Measurements from ENCODE around the gene RERG. TPM values are rescaled to one million over a fixed set of nuclear protein-coding genes. Genes with fewer than 3 reads are reported as not detected.
A peak's percentile ranks its signal among the peaks of the same experiment; 100 is the strongest.
"Not testable (repeated sequence)": the region's sequence is repeated elsewhere in the genome, so short reads cannot be mapped to it uniquely, and the experiment has no call there.

The RERG gene, protein sequence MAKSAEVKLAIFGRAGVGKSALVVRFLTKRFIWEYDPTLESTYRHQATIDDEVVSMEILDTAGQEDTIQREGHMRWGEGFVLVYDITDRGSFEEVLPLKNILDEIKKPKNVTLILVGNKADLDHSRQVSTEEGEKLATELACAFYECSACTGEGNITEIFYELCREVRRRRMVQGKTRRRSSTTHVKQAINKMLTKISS
- 1.9 TPM for total RNA-seq

DNA sequence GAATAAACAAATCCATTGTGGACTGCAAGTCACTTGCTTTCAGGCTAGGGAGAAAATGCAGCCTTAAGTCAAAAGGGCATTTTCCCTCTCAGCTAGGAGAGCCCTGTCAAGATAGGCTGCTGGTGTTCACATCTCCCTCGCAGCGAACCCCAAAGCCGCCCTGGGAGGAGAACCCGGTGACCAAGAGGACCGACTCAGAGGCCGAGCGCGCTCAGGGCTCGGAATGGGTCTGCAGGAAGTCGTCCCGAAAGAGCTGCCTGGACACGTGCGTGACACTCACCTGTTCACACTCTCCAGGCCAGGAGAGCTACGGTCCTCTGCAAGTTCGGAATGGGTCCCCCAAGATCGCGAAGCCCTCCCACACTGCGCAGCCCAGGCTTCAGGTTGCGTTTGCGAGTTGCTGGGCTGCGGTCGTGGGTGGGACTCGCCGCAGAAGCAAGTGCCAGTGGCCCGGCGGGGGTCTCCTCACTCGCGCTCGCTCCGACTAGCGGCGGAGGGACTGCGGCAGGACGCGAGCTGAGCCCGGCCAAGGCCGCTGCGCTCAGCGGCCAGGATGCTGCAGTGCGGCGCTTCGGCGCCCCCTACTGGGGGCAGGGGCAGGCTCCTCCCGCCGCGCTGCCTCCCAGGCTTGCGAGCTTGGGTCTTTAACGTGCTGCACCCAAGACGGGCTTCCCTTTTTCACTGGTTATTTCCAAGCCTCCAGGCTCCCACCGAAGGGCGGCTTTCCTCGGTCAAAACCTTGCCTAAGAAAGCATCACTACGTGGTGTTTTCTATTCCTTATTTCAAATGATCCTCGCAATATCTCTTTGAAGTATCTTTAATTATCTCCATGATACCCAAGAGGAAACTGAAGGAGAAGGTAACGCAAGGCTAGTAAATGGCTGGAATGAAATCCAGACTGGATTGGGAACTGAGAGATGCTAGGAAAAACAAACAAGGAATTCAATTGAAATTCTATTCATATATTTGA is at the start of gene RERG:
Gene RERG (minus strand): TSS at position 503 of the 971 bp plus-strand sequence. CDS start 3,928 bp downstream, outside the sequence.
- ATAC-seq: peak; percentile 97

DNA sequence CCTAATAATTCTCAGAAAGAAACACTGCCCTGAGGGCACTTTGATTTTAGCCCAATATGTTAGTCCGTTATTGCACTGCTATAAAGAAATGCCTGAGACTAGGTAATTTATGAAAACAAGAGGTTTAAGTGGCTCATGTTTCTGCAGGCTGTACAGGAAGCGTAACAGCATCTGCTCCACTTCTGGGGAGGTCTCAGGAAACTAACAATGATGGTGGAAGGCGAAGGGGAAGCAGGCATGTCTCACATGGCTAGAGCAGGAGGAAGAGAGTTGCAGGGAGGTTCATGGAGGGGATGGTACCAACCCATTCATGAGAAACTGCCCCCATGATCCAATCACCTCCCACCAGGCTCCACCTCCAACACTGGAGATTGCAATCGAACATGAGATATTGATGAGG is 49.4 kb upstream of the RERG start:
- no peak for ATAC-seq

DNA sequence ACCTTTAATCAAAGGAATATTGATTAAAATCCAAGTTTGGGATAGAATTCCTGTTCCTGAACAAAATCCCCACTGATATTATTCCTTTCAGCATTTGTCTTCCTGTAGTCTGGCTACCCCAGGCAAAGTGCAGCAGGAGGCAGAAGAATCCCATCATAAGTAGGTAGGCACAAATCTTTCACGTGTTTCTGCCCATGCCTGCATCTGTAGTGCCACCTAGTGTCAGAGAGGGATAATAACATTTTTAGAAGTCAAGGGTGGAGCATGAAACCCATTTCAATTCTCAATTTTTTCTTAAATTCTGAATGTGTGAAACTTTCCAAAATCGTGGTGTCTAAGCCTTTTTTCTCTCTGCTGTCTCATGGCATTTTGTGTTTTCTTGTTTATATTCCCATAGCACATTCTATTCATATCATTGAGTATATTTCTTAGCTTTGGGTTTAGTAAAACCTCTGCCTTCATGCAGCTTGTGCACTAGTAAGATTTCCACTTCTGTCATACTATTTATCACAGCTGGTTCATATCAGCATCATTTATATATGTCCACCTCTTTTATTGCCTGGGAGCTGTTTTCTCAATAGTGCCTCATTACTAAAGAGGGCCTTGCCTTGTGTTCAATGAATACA is 47.8 kb upstream of the RERG start:
- ATAC-seq: peak; percentile 66

DNA sequence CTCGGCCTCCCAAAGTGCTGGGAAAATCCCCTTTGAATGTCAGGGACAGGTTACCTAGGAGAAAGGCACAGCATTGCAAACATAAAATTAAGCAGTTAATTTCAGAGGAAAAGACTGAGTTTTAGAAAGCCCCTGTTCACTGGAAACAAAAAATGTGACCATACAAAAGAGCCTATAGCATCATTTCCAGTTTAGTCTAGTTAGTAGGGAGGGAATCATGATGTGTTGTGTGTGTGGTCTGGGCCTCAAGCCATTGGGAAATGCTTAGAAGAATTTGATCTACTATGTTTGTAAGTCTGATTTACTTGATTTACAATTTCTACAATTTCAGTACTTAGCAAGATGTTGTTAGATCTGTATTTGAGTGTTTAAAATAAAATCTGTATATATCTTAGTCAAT is 47.1 kb upstream of the RERG start:
- no peak for ATAC-seq

DNA sequence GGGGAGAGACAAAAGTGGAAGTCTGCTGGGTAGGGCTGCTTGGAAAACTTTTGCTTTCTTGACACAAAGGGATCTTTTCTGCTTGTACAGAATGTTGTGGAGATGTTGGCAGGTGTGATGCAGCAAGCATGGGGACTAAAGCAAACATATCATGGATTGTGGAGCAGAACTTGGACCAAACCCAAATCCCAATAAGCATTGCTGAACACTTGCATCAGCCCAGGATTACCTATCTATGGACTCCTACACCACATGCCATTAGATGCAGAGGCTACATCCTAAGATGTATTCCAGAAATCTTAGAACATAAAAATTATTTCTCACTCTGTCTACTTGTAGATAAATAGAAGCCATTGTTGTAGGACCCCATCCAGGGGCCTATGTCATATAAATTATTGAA is 44.7 kb upstream of the RERG start:
- ATAC-seq: no peak

DNA sequence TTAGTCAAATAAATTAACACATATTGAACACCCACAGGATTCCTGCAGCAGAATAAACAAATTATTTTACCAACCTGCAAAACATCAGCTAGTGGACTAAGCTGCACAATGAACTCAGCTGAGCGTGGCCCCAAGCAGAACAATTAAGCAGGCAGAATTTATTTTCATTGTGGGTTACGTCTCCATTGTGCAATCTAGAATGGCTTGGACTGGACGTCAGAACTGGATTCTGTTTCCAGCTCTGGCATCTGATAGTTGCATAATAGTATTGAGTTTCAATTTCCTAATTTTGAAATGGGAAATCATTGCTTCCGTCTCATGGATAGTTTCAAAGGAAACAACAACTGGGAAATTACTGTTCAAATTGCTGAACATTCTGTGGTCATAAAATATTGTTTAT is 35.5 kb upstream of the RERG start:
- ATAC-seq: no peak

DNA sequence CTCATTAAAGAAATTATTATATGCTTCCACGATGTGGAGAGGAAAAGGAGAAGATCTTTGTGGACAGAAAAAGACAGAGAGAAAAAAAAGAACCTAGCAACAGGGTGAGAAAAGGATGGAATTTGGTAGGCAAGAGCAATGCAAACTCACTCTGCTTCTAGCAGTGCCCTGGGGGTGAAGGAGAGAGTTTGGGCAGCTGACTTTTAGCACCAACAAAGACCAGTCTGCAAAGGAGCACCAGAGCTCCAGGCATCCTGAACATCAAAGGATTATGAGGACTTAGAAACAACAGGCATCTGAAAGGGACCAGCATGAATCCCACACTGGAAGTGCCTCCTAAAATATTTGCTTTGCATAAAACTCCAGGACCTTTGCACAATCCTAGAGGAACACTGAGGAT is 32.8 kb upstream of the RERG start:
- no peak for ATAC-seq

DNA sequence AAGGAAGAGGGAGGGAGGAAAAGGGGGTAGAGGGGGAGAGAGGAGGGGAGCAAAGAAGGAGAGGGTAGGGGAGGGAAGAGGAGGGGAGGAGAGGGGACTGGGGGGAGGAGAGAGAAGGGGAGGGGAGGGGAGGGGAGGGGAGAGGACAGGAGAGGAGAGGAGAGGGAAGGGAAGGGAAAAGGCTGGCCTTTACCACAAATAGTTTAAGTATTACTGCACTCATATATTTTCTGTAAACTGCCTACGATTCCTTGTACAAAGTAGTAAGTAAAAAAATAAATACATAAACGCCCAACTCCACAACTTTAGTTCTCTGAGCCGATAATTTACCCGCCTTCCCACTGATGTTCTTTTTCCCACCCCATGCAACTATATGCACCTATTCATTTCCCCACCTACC is 23.7 kb upstream of the RERG start:
- ATAC-seq: no peak

DNA sequence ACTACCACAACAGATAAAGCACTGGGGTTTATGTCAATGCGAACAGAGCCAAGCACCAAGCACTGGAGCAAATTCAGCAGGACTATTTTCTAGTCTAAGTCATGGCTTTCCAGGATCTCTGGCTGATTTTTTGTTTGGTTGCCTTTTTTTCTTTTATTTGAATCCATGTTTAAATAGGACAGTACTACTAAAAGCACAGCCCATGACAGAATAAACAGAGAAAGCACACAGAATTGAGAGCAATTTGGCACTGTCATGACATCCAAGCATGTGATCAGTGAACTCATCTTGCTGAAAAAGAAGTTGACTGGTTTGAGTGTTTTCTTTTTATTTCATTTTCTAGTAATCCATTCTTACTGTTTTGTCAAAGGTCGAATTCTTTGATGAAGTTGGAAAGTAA is 23.1 kb upstream of the RERG start:
- ATAC-seq: no peak

DNA sequence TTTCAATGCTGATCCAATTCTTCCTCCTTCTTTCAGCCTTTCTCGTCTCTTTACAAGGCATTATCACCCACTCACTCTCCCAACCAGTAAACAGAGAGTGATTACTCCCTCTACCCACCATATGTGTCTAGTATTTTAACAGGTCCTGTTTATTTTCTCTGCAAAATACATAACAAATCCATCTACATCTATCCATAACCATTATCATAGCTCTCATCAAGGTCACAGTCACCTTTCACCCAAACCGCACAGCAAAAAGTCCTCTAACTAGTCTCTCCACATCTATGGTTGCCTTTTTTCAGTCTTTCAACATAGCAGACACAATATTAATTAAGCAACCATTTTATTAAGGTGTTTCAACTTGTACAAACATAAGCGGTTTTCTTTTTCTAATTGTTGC is 21.9 kb upstream of the RERG start:
- no peak for ATAC-seq

DNA sequence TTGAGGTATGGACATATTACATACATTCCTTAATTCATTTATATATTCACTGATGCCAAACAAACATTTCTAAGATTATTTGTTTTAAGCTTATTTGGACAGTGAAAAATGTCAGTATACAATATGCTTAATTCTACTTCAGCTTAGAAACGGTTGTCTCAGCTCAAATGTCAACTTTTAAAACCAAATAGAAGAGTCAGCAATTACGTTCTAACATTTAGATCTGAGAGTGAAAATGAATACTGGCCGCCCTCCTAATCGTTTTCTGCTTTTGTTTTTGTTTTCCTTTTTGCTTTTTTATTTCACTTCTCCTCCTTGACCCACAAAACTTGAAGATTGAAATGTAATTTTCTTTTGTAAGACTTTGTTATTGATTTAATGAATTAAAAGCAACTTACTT is 19.7 kb upstream of the RERG start:
- ATAC-seq: no peak

DNA sequence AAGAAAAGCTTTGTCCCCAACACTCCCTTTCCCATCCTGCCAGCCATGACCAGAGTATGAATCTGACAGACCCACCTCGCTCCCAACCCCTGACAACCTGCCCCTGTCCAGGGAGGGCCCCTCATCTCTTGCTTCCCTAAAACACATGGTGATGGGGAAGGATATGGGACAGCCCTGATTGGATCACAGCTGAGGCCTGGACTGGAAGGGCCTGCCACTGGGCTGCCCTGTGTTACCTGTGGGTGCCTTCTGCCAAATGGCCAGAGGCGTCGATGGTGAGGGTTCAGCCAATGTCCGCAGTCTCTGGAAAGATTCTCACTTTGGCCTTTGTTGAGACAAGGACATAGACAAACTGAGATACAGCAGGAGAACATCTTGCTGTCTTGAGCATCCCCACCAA is 13.3 kb upstream of the RERG start:
- ATAC-seq: no peak

DNA sequence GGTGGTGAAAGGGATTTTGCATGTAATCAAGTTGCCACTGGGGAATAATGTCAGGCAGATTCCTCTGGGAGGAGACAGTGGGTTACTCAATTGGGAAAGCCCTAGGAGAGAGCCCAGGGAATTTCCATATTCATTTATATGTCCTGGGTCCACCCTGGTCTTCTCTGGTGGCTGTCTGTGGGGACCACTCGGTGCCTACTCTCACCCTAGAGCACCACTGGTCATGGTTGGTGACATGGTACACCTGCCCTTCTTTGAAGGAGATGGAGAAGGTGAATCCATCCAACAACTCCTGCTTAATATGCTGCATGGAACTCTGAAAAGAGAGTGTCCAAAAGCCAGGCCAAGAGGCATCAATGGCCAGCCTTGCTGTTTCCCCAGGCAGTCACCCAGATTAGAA is 12.8 kb upstream of the RERG start:
- no peak for ATAC-seq

DNA sequence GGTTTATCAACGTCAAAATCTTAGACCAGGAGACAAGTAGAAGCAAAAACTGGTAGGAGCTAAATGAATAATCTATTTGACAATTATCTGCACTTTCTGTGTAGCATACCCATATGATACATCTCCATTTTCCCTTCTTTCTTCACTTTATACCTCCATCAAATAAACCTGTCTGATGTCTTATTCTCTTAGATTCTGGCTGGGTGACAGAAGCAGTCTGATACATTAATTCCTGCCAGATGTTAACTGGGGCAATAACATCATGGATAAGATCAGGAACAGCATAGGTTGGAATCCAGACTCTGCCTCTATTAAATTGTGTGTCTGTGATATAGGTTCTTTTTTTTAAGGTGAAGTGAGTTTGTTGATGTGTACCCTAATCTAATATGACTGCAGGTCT is 11.7 kb upstream of the RERG start:
- no peak for ATAC-seq

DNA sequence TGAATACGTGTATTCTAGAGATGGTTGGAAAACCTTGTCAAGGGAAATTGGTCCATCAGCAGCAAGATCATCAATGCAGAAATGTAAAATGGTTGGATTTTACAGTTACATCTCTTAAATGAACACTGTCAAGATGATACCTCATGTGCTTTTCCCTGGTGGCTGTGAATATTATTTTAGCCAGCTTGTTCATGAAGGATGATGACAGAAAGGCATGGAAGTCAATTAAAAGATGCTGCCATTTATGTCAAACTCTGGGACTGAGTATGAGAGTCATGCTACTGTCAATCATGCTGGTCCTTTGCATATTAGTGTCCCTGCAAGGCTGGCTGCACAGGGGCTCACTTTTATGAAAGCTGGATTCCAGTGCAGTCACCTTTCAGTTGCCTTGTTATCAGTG is 10.3 kb upstream of the RERG start:
- no peak for ATAC-seq

DNA sequence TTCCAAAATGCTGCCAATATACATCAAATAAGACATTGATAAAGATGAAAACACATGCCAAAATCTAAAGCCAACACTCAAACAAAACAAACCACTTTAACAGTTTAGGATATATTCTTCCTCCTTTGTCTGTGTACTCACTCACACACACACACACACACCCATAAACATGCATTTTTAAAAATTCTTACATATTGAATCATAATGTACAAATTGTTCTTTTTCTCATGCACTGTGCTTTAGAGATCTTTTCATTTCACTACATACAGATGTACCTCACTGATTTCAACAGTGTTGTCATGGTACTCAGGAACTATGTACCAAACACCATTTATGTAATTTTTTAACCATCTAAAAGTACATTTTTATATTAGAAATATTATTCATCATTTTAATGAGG is 9.5 kb upstream of the RERG start:
- no peak for ATAC-seq

DNA sequence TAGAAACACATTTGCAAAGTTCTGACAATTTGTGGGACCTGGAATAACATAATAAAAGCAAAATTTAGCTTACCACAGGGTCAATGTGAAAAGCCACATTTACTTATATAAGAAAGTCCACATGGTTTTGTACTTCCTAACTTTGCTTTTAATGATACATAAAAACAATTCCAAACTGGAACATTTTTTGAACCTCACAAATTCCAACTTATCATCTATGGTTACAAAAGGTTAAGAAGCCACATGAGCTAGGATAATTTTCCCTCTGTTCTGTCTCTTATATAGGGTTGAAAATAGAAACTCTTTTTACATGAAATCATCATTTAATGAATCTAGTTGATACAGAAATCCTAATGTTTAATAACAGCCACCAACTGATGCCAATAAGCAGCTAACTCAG is 8.9 kb upstream of the RERG start:
- ATAC-seq: no peak

DNA sequence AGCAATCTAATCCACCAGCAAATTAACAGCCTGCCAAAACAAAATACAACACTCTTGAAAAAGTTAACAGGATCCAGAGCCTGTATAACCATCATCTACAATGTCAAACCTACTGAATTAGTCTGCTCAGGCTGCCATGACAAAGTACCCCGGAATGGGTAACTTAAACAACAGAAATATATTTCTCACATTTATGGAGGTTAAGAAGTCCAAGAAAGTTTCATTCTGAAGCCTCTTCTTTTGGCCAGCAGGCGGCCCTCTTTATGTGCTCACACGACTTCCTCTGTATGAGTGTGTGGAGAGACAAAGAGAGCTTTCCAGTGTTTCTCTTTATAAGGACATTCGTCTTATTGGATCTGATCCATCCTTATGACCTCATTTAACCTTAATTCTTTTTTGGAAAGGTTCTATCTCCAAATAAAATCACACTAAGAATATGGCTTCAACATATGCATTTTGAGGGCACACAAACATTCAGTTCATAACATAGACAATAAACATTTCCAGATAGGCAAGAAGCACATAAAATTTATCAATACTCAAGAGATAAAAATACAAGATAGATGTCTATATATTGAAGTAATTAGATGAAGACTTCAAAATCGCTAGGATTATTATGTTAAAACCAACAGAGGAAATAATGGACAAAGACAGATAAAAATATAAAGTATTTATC is 5.9 kb upstream of the RERG start:
- ATAC-seq: peak; percentile 52

DNA sequence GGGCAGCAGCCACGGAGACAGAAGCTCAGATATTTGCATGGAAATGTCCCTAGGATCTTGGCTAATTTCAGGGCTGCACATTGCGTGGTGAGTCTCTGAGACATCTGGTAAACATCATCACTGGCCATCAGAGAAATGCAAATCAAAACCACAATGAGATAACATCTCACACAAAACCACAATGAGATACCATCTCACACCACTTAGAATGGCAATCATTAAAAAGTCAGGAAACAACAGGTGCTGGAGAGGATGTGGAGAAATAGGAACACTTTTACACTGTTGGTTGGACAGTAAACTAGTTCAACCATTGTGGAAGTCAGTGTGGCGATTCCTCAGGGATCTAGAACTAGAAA is 4.6 kb upstream of the RERG start:
- not testable (repeated sequence) for ATAC-seq

DNA sequence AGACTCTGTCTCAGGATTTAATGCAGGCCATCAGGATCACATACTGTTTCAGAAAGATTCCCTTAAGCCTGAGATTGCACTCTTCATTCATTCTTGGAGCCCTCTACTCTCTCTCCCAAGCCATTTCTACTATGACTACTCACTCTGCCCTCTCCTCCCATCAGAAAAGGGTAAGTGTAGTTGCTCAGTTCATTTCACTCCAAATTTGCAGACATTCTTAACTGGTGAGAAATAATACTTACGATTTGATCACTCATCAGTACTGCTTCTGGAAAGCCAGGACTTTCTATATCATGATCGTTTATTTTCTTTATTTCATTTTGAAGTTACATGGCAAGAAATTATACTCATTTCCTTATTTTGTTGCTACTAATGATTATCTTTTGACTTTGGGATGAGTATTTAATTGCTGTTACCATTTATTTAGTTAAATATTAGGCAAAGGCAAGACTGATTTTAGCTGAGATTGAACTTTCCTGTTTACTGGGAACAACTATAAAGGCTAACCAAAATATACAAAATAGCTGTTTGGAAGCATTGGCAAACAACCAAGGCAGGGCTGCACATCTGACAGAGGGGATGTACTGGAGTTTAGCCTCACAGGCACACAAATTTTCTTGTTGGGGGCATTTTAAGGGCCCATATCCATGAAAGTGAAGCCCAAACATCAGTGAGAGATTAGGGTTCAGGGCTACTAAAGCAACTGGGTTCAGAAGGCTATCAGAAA is 4.1 kb upstream of the RERG start:
- ATAC-seq: no peak

DNA sequence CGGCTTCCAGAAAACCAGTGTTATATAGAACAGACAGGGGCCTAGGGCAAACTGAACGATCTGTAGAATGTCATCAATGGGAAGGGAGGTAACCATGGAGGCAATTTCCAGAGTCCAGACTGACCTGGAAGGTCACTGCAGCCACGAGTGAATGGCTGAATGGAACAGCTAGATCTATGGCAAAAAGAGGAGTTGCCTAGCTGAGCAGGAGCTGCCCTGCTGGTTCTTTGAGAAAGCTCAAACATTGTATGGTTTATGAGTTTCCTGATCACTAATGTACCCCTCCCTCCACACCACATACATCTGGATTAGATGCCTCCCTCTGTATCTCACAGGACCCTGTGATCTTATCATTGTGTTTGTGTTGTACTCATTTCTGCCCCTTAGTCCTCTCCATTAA is 1.0 kb upstream of the RERG start:
- no peak for ATAC-seq

DNA sequence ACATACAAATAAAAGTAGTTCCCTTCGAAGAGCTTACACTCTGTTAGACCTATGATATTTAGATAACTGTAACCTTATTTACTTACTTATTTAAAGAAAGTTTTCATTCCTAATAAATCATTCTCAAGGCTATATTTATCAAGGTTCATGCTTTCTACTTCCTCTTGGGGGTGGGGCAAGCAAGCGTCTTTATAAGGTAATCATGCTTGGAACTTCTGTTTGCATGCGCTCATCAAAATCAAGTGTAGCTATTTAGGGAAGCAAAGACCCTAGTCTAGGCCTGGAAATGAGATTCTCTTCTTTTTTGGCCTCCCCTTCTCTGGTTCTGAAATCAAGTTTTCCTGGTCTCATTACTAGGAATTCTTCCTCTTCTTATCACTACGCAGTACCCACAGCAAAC is 766 bp downstream of the RERG start:
- ATAC-seq: no peak

DNA sequence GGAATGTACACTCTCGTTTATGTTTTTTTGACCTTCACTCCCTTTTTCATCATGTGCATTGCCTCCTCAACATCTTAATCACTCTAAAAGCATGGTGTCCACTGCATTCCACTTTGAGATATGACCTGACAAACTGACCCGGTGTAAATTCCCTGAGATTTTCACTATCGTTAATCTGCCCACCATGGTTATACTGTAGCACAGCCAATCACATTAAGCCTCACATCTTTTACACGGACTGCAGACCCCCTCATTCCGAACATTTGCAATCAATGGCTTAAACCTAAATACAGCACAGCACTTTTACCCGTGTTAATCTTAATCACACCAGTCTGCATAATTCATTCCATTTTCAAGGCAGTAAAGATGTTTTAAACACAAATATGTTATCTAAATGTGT is 2.4 kb downstream of the RERG start:
- ATAC-seq: no peak
